HG03280 (cell line): ENCODE data around the gene IPCEF1.

ENCODE experiments used
- ATAC-seq: cut with Tn5 transposase; IDR thresholded peaks from one replicate; pipeline ENCODE4 v1.9.1; 2021; ENCODE audit warnings: mild to moderate bottlenecking, moderate library complexity; ENCODE audit not compliant: unreplicated experiment

The IPCEF1 gene

DNA sequence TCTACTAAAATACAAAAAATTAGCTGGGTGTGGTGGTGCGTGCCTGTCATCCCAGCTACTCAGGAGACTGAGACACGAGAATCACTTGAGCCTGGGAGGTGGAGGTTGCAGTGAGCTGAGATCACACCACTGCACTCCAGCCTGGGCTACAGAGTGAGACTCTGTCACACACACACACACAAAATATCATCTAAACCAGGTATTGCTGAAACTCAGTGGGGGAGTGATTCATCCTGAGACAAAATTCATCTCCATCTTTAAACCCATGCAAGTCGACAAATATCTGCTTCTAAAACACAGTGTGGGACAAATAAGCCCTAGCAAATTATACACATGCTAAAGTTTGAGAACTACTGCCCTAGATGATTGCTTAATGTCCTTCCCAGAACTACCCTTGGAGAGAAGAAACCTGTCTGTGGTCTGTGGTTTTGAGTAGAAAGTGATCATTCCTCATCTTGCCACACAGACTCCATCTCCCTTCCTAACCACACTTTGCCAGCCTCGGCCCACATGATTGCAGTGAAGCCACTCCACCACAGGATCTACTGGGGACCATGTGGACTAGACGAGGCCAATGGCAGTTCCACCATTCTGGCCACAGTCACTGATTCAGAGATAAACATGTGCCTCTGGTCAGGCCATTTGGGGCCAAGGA is 187.3 kb downstream of the IPCEF1 start:
- ATAC-seq, result no peak

GRCh38 chr6:154167126-154167525 is 189.5 kb downstream of the IPCEF1 start:
- no peak for ATAC-seq

DNA sequence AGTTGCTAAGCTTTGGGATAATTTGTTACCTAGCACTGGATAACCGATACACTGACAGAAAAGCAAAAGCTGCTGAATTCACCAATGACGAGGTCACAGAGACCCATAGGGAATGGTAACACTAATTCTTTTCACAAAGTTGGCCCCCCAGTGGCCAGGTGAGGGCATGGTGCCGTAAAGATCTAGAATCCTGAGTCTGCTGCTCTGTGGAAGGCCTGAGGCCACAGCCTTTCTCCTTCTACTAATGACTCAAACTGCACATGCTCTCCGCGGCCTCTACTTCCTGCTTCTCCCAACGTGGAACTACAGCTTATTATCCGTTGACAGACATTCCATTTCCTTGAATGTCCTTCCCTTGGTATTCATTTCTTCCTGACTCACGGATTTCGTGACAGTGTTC is 190.5 kb downstream of the IPCEF1 start:
- ATAC-seq, result no peak

GRCh38 chr6:154165478-154165877 is 191.1 kb downstream of the IPCEF1 start:
- ATAC-seq, result no peak

DNA sequence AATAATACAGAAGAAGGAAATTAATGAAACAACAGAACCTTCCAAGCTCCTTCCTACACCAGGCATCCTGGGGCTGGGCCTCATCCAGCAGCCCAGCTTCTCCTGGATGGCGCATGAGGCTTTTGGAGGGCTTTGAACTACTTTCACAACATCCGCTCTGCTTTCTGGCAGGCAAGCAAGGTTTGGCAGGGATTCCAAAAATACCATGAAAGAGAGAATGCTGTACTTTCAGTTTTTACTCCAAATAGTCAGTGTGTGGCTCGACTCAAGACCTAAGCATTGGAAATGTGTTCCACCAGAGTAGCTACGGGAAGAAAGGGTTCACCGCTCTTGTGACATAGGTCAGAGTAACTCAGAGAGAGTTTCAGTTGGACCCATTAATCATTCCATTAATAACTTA is 192.2 kb downstream of the IPCEF1 start:
- ATAC-seq, result no peak

DNA sequence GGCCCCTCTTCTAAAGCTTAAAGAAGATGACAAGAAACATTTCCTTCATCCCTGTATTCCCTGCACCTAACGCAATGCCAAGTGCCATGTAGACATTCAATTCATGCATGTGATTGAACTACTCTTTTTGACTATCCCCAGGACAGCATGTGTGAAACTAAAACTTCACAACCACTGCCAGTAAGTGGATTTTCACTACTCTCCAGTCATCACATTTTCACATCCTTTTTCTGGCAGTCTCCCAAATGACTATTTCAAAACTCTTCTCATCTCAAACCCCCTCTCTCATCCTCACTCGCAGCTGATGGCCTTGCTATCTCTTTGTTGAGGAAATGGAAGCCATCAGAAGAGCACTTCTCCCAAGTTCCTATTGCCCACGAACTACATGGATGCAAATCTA is 194.9 kb downstream of the IPCEF1 start:
- ATAC-seq, result peak; percentile 75

- no peak for ATAC-seq
Measured at GRCh38 chr6:154159126-154159525, 197.5 kb downstream of the IPCEF1 start.

DNA sequence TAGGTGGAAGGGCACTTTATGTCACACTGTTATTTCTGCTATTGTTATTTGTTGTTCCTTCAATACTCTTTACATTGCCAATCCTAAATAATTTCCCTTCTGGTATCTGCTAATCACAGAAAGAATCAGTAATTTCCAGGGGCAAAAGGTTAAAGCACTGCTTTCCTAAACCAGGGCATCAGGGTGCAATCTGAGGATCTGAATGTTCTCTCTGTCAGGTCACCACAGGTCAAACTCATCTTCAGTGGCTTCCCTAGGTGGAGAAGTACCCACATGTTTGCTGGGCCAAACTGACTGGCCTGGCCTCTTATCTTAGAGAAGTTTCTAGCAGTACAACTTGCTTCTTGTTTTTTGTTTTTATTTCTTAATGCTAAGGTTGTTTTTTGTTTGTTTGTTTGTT is 198.9 kb downstream of the IPCEF1 start:
- ATAC-seq, result no peak

DNA sequence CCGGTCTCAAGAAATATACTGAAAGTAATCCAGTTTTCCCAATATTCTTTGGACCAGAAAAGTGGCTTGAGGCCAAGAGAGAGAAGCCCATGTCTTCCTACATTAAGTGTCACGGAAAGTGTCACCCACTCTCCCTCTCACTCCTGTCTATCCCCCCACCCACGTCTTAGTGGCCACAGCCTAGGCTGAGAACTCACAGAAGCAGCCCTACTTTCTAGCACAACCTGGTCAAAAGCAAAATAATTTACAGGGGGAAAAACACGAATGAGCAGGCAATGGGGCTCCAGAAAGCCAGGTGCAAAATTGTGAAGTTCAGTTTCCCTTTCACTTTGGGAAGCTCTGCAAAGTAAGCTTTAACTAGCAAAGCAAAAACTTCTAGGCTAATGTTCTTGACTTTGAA is 199.5 kb downstream of the IPCEF1 start:
- ATAC-seq, result peak; percentile 47

- peak; percentile 88 for ATAC-seq
Measured at GRCh38 chr6:154156135-154156896, 200.3 kb downstream of the IPCEF1 start.

GRCh38 chr6:154154389-154154967 is 202.1 kb downstream of the IPCEF1 start:
- ATAC-seq, result no peak

- no peak for ATAC-seq
Measured at GRCh38 chr6:154143753-154144152, 212.8 kb downstream of the IPCEF1 start.

- ATAC-seq, result no peak
Measured at GRCh38 chr6:154140743-154141142, 215.9 kb downstream of the IPCEF1 start.

GRCh38 chr6:154139892-154140291 is 216.7 kb downstream of the IPCEF1 start:
- ATAC-seq, result no peak

DNA sequence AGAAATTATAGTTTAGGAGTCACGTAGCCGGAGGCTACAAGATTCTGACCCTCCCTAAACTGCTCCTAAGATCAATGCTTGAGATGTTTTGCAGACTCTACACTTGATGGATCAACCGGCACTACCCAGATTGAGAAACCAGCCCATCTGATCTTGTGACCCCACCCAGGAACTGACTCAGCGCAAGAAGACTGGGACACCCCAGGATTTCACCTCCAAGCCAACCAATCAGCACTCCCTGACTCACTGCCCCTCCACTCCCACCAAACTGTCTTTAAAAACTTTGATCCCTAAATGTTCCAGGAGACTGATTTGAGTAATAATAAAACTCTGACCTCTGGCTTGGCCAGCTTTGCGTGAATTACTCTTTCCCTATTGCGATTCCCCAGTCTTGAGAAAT is 217.8 kb downstream of the IPCEF1 start:
- ATAC-seq, result no peak

GRCh38 chr6:154134471-154135147 is 222.0 kb downstream of the IPCEF1 start:
- no peak for ATAC-seq

DNA sequence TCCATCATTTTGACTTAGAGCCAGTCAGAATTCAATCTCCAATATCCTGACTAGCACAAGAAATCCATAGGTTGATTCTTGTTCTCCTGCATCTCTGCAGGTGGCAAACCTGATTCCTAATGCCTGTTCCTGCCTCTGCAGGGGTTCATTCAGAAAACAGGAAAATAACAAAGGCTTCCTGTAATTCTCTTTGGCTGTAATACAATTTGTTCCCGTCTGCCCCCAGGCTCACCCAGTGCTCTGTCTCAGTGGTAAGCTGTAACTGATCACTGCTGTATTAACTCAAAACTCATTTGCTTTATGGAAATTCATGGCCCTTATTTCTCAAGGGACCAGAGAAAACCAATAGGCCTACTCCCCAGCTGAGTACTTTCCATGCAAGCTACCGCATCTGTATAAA is 228.9 kb downstream of the IPCEF1 start:
- no peak for ATAC-seq

- no peak for ATAC-seq
Measured at GRCh38 chr6:154125421-154125820, 231.2 kb downstream of the IPCEF1 start.

DNA sequence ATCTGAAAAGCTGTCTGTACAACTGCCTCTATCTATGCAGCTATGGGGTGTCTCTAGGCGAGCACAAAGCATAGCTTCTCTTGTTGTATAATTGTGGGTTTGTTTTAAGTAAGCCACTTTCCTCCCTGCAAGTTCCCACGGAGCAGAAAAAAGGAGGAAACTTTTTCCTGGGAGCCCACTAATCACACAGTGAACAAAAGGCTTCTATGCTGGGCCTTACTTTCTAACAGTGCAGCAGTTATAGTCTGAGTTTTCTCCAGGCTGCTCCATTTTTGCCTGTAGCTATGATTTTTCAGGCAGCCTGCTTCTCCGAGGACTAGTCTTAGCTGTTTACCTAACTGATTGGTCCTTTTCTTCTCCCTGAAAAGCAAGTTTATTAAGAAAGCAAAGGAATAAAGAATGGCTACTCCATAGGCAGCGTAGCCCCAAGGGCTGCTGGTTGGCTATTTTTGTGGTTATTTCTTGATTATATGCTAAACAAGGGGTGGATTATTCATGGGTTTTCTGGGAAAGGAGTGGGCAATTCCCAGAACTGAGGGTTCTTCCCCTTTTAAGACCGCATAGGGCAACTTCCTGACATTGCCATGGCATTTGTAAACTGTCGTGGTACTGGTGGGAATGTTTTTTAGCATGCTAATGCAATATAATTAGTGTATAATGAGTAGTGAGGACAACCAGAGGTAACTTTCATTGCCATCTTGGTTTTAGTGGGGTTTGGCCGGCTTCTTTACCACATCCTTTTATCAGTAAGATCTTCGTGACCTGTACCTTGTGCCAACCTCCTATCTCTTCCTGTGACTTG is 233.2 kb downstream of the IPCEF1 start:
- no peak for ATAC-seq

DNA sequence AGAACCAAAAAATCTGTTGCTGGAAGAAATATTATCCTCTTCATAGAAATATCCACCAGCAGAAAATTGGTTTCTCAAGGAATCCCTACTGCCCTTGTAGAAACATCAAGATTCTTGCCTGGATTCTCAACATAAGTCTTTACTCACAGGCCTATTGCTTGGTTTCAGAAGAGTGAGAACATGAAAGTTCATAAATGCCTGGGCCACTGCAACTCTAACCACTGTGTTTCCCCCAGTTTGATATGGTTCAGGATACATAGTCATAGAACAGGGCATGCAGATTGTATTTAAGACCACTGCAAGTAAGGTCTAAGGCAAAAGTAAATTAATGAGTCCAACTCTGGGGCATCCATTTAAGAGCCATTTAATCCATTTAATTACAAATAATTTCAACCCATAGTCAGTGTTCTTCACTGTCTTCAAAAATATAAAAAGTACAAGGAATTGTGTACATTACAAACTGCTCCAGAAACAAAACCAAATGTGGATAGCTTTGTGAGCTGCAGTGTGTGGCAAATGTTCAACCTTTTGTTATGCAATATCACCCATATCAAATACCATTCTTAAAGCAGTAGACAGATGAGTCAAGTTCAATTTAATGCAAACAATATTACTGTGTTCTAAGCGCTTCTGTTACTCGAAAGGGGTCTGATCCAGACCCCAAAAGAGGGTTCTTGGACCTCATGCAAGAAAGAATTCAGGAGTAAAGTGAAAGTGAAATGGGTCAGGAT is 234.2 kb downstream of the IPCEF1 start:
- ATAC-seq, result no peak
